ENCODE results near the gene TXNL4B.
"Not testable (repeated sequence)": the region's sequence is repeated elsewhere in the genome, so short reads cannot be mapped to it uniquely, and the experiment has no call there.

The TXNL4B gene

DNA sequence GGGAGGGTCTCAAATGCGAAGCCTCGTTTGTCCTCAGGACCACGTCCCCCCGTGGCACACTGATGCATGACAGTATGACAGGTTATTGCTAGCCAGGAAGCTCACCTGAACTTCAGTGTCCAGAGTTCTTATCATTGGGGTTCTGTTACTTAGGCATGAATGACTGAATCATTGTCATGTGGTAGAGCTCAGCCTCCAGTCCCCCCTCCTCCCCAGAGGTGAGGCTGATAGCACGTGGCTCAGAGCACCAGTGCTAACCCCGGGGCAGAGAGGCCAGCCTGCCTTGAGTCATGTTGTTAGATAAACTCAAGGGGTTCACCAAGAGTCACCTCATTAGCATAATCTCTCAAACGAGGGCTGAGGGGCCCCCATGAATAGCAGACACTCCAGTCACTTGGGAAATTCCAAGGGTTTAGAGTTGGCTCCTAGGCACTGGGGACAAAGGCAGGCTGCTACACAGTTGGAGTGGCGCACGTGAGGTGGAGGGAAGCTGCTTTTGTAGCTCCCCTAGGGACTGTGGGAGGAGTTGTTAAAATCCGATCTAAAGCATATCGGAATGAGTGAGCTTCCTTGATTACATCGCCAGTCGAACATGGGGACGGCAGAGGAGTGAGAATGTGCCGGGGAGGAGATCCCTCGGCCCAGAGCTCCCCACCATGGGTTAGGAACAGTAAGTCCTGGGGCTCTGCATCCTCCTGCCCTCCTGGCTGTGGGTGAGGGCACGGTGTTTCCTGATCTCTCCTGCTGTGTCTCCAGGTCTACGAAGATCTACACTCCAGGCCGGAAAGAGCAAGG is 18.4 kb upstream of the TXNL4B start:
- no peak for DNase-seq (ENCODE audit: low read depth)

DNA sequence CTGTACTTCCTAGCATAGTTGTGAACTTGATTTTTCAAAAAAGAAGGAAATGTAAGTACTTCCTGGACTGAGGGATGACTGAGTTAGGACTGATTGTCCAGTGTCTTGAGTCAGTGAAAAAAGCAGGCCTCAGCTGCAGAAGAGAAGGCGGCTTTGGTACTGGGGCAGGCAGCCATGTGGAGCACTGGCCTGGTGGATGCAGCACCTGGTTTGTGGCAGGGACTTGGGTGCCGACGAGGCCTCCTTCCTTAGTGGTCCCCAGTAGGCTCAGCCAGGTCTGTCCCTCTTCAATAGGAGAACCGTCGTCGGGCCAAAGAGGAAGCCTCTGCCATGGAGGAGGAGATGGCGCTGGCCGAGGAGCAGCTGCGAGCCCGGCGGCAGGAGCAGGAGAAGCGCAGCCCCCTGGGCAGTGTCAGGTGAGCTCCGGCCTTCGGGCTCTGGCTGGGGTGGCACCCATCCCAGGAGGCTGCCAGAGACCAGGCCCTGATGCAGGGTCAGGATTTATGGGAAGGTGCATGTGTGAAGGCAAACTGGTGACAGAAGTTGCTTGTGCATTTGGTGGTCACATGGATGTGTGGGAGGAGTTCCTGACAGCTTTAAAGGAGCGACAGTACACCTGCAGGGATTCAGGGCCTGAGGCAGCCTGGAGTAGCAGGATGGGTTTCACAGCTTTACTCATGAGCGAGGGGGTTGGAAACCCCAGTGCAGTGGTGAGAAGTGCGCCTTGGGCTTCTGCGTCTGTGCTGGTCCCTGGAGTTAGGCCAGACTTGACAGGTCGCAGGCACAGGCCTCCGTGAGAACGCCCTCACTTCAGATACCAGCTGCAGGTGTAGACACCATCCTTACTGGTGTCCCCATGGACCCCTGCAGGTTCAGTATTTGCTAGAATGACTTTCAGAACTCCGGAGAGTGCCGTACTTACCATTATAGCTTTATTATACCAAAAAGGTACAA is 17.5 kb upstream of the TXNL4B start:
- DNase-seq (ENCODE audit: low read depth) = no peak

DNA sequence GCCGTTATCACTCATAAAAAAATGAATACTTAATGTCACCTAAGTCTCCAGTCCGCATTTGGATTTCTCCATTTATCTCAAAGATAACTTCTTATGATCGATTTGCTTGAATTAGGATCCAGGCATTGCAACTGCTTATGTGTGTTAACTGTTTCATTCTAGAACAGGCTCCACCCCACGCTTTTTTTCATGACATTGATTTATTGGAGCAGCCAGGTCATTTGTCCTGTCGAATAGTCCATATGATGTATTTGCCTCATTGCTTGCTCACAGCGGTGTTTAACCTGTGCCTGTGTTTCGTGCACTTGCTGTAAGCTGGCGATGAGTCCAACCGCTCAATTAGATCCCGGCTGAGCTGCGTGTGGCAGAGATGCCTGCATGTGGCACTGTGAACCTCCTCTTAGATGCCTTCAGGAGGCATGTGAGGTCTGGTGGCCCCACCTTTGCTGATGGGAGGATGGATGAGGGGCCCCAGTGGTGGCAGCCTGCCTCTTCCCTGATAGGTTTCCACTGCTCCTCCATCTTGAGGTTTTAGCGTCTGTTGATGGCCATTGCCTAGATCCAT is 16.6 kb upstream of the TXNL4B start:
- no peak for DNase-seq (ENCODE audit: low read depth)

DNA sequence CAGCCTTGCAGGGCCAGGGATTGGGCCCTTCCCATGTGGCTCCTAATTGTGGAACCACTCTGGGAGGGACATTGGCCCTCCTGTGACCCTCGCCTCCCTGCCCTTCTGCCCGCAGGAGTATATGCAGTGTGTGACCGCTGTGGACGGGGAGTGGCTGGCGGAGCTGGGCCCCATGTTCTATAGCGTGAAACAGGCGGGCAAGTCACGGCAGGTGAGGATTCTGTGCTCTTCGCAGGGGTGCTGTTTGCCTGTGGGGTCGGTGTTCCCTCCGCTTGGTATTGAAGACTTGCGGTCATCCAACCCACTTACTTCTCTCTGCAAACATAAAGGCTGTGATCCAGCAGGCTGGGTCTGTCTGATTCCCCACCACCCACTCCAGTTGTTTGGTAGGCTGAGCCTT is 15.9 kb upstream of the TXNL4B start:
- no peak for DNase-seq (ENCODE audit: low read depth)

DNA sequence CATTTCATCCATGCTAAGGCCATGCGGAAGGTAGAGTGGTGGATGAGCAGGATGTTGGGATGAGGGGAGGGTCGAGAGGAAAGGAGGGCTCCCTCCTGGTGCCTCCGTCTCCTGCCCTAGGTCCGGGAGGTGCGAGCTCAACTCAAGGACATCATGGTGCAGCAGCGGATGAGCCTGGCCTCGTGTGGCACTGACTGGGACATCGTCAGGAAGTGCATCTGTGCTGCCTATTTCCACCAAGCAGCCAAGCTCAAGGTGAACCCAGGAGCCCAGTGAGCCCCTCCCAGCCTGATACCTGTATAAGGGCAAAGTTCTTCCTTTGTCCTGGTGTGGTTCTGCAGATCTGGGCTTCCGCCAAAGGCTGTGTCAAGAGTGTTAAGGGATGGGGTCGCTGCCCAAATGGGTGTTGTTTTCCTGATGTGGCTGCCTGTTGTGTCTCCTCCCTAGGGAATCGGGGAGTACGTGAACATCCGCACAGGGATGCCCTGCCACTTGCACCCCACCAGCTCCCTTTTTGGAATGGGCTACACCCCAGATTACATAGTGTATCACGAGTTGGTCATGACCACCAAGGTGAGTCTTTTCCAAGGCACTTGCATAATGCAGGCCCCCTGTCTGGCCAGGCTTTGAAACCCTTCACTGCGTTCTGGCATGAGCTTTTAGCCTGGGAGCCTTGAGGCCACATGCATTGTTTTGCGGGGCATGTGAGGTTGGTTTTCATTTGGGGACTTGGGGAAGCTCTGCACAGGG is 15.1 kb upstream of the TXNL4B start:
- no peak for DNase-seq (ENCODE audit: low read depth)

DNA sequence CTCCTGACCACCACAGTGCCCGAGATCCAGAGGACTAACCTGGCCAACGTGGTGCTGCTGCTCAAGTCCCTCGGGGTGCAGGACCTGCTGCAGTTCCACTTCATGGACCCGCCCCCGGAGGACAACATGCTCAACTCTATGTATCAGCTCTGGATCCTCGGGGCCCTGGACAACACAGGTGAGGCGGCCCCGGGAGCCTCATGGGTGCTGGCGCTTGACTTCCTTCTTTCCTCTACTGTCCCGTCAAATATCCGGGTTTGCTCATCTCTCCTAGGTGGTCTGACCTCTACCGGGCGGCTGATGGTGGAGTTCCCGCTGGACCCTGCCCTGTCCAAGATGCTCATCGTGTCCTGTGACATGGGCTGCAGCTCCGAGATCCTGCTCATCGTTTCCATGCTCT is 14.0 kb upstream of the TXNL4B start:
- DNase-seq (ENCODE audit: low read depth) = no peak

DNA sequence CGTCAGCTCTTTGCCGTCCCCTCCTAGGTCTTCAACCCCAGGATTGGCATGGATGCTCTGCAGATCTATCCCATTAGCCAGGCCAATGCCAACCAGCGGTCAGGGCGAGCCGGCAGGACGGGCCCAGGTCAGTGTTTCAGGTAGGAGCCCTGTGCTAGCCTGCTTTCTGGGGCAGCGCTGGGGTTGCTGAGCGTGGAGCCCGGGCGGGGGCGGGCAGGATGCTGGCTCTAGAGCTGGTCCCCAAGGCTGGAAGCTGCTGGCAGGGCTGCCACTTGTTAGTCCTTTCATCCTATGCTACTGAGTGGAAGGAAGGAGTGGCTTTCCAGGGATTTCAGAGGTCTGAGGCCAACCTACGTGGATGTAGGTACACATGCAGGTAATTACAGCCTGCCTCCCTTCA is 12.6 kb upstream of the TXNL4B start:
- no peak for DNase-seq (ENCODE audit: low read depth)

DNA sequence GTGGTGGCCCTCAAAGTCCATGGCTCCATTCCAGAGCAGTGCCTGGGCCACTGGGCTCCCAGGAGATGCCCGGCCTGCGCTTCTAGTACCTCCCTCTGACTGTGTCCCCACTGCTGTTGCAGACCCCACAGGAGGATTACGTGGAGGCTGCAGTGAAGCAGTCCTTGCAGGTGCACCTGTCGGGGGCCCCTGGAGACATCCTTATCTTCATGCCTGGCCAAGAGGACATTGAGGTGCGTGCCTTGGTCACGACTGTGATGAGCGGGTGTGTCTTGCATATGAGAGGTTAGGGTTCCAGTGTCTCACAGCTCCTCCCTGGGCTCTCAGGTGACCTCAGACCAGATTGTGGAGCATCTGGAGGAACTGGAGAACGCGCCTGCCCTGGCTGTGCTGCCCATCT is 11.5 kb upstream of the TXNL4B start:
- DNase-seq (ENCODE audit: low read depth) = no peak

DNA sequence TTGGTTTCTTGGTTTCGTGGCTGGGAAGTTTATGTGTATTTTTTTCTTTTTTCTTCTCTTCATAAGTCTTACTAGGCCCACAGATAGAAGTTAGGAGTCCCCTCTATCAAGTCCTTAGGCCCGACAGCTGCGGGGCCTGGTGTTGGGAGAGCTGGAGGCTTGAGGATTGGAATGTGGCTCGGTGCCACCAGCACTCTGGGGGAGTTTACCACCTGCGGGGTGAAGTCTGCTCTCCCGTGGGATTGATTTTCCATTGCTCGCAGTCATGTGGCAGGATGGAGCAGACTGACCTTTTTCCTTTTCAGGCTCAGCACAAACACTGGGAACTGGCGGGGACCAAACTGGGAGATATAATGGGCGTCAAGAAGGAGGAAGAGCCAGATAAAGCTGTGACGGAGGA is 7.8 kb upstream of the TXNL4B start:
- DNase-seq (ENCODE audit: low read depth) = no peak

DNA sequence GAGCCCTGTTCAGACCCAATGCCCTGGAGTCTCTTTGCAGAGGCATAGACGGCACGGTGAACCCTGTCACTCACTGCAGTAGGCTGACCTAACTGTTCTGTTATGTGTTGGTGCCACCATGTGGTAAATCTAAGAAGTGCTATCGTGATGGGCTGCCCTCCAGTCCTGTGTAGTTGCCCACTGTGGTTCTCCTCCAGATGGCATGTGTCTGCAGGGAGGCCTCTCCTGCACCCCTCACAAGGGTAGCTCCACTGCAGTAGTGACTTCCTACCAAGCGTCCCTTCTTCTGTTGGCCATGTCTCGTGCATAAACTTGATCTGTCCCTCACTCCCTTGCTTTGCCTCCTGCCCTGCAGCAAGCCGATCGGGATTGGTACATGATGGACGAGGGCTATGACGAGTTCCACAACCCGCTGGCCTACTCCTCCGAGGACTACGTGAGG is 6.0 kb upstream of the TXNL4B start:
- no peak for DNase-seq (ENCODE audit: low read depth)

DNA sequence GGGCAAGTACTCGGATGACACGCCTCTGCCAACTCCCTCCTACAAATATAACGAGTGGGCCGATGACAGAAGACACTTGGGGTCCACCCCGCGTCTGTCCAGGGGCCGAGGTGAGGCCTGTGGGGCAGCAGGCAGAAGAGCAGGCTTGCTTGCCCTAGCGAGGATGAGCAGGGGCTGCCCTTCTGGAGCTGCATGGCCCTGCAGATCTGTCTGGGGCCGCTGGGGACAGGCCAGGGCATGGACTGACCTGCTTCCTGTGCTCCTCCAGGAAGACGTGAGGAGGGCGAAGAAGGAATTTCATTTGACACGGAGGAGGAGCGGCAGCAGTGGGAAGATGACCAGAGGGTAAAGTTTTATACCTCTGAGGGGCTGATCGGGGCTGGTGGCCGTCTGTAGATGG is 5.5 kb upstream of the TXNL4B start:
- no peak for DNase-seq (ENCODE audit: low read depth)

DNA sequence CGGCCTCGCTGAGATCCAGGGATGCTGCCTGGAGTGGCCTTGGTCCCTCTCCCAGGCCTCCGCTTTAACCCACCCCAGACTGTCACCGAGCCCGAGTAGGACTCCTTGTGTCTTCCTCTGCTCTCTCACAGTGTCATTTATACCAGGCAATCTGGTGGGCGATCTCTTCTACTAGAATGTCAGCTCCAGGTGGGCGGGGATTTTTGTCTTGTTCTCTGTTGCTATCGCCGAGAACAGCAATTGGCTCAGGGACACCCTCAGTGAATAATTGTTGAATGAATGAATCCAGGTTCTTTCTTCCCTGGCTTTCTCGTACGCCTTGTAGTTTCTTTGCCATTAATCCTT is 818 bp upstream of the TXNL4B start:
- no peak for DNase-seq (ENCODE audit: low read depth)

DNA sequence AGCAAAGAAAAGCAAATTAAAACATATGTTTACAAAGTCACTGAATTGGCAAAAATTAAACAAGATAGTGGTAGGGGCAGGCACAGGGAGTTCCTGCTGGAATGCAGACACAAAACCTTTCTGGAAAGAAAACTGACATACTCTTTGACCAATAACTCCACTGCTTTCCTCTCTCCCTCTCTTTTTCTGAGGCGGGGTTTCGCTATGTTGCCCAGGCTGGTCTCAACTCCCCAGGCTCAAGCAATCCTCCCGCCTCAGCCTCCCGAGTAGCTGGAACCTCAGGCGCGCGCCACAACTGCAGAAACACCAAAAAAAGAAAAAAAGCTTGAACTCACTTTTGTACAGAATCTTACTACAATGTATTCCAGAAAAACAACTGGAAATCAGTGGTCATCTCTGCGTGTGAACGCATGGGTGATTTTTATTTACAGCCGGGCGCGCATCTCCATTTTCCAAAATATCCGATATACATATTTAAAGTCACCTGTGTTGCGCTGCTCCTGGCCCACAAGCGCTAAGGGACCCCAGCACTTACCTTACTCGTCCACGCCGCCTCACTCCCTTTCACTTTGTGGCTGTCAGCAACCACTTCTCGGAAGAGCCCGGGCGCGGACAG is 480 bp downstream of the TXNL4B start:
- DNase-seq (ENCODE audit: low read depth) = no peak

DNA sequence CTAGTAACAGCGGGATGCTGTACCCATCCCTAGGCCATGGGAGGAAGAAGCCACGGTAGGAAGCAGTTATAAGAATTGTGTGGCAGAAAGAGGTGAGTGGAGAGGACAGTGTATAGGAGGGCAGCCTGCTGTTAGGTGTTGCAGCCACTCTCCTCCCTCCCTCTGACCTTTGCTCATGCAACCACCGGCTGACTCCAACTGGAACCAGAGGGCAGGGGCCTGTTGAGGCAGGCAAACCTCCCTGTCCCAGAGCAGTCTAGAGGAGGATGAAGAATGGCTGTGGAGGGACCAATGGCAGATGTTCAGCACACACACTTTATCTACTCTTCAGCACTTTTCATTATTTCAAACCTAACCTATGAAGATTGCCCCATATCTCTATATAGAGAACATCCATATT is 2.2 kb downstream of the TXNL4B start:
- no peak for DNase-seq (ENCODE audit: low read depth)

DNA sequence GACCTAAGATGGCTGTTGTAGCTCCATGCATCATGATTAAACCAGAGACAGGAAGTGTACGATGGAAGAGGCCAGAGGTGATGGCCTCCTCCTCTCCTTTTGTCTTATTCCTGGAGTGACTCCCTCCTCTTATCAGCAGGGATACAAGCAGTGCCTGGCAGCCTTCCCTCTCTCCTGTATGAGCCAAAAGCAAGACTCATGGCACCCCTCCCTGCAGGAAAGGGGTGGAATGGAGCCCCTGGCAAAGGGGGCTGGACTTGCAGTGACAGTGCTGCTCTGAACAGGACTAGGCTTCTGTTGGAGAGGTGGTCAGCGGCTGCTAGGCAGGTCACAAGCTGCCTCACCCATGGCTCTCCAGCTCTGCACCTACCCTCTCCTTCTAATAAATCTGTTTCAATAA is 8.4 kb downstream of the TXNL4B start:
- no peak for DNase-seq (ENCODE audit: low read depth)

DNA sequence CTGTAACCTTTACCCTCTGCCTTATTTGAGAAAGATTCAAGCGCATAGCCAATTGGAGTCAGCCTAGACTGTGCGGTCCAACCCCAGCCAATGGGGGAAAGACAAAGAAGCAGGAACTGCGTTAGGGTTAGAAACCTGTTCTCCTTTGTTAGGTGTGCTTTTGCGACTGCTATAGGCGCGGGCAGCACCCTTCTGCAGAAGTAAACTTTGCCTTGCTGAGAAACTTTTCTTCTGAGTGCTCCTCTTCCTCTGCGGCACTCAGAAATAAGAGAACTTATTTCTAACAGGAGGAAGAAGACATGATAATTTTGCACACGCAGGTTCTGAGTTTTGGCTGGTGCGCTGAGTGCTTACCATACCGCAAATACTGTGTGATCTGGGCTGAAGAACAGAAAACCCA is 9.0 kb downstream of the TXNL4B start:
- no peak for DNase-seq (ENCODE audit: low read depth)

DNA sequence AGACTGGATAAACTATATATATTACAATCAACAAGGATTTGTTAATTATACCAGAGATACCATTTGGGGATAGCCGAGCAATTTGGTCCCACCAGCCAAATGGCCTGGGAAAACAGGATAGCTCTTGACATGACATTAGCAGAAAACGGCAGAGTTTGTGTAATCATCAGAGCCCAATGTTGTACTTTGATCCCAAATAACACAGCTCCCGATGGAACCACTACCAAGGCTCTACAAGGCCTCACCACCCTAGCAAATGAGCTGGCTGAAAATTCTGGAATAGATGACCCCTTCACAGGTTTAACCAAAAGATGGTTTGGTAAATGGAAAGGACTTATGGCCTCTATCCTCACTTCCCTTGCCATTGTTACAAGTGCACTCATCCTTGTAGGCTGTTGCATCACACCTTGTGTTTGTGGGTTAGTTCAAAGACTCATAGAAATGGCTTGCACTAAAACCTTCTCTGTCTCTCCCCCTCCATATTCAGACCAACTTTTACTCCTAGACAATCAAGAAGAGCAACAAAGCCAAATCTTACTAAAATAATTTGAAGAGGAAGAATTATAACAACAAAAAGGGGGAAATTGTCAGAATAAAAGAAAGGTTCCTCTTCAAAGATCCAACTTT is 9.5 kb downstream of the TXNL4B start:
- DNase-seq (ENCODE audit: low read depth) = no peak

DNA sequence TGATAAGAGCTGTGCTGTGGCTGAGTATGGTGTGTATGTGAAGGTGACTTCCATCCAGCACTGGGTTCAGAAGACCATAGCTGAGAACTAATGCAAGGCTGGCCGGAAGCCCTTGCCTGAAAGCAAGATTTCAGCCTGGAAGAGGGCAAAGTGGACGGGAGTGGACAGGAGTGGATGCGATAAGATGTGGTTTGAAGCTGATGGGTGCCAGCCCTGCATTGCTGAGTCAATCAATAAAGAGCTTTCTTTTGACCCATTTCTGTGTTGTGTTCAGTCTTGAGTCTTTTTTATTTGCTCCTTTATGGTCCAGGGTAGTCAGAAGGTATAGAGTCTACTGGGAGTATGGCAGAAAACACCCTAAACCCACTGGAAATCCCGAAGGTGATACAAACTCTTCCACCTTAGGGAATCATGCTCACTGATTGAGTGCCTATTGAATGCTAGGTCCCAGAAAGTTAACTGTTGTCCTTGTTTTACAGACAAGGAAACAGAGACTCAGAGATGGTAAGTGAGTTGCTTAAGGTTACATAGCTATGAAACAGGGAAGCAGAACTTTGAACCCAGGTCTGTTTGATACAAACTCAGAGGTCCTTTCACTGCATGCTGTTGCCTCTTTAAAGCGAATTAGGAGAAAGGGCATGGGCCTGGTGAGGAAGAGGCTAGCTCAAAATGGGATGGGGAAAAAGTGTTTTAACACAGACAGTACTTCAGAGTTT is 16.3 kb downstream of the TXNL4B start:
- DNase-seq (ENCODE audit: low read depth) = not testable (repeated sequence)

DNA sequence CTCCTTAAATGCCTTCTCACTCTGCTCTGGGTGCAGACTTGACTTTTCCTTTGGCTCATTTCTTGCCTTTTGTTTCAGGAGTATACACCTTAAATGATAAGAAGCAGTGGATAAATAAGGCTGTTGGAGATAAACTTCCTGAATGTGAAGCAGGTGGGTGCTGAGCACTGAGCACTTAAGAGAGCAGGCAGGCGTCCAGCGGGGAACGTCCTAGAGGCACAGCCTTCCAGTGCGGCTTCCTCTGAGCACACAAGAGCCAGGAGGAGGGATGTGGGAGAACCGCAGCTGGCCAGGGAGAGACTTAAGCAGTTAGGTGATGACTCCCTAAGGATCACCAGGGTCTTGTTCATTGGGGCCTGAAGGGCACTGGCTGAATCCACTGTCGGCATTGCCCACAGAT is 18.4 kb downstream of the TXNL4B start:
- not testable (repeated sequence) for DNase-seq (ENCODE audit: low read depth)

DNA sequence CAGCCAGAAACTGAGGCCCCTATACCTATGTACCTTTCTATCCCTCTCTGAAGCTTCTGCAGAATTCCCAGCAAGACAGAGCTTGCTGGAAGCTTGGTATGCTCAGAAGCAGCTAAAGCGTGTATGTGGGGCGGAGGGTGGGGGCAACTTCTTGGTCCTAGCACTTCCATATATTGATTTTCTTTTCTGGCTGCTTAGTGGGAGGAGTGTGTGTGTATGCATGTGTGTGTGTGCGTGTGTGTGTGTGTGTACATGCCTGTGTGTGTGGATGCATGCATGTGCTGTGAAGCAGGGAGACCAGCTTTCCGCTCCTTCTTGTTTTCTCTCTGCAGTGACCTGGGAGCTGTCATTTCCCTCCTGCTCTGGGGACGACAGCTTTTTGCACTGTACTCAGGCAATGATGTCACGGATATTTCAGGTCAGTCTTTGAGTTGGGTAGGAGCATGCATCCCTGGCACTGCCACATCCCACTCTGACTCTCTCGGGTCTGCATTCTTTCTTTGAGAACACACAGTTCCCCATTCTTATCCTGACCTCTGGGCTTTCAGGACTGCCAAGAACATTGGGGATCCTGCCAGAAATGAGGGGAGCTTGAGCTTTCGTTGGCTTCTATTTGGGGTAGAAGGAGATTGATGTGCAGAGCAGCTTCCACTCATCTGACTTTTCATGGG is 19.7 kb downstream of the TXNL4B start:
- DNase-seq (ENCODE audit: low read depth) = no peak
